ENCODE results near the gene GSDMA.
A peak's percentile ranks its signal among the peaks of the same experiment; 100 is the strongest.

The GSDMA gene

DNA sequence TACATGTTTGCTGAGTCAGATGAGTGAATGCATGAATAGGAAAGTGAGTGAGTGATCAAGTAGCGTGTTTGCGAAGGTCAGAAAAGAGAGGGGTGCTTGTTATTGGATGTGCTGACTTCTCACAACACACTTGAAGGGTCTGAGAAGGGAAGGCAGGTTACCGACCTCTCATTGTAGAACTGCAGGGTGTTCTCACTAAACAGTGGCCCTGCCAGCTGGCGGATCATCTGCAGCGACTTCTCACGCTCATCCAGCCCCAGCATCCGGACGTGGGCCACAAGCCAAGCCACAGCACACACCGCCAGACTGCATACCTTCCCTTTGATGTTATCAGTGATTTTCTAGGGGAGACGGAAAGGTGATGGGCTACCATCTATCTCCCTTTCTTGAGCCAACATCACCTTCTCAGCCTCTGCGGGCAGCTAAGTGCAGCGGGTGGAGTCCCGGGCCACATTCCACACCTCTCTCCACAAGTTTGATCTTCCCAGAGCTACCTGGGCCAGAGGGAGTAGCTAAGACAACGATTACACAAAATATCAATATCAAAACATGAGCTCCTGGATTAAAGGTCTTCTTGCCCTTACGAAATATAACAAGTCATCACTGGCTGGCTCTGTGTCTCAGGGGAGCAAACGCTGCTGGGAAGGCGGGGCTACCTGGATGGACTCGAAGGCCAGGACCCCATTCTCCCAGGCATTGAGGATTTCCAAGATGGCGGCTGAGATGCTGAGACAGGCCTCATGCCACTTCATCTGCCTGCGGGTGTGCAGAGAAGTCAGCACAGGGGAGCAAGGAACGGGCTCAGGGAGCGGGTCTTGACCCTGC, 63.4 kb downstream of the GSDMA start:
- Mint-ChIP-seq H3K27me3 (no peaks in the 10 kb centered on the region), H3K36me3 (ENCODE audit: insufficient read depth) (peaks cover 20% of the 10 kb centered on the region), H3K27ac (ENCODE audit: low read depth) (peak overlapping the region; percentile 12), H3K4me1 (peaks cover 20% of the 10 kb centered on the region), H3K9me3 (no peaks in the 10 kb centered on the region), H3K4me3 (no peak overlapping the region)
- DNase-seq (ENCODE audit: low spot score in 2 of 2) = no peak
- no peak for ATAC-seq (replicated peaks; ENCODE audit: extremely low read depth, poor library complexity, severe bottlenecking)

GRCh38 chr17:40026816-40027613, 64.2 kb downstream of the GSDMA start:
- Mint-ChIP-seq H3K27me3 (no peaks in the 10 kb centered on the region), H3K9me3 (no peaks in the 10 kb centered on the region), H3K27ac (ENCODE audit: low read depth) (no peak overlapping the region), H3K4me1 (peaks cover 20% of the 10 kb centered on the region), H3K36me3 (ENCODE audit: insufficient read depth) (peaks cover 22% of the 10 kb centered on the region), H3K4me3 (no peak overlapping the region)
- ATAC-seq (replicated peaks; ENCODE audit: extremely low read depth, poor library complexity, severe bottlenecking) = peak; percentile 88
- DNase-seq (ENCODE audit: low spot score in 2 of 2) = peak; percentile 57 to 64
